Cerebellar nuclear complex (tissue), 1 donor: Measurements from ENCODE around the gene CES5A.
"Not testable (repeated sequence)": the region's sequence is repeated elsewhere in the genome, so short reads cannot be mapped to it uniquely, and the experiment has no call there.

Experiments
- DNase-seq, 2 experiments: peaks; one replicate each; lab custom pipeline; 2025; lab: John Stamatoyannopoulos, UW

Gene CES5A

GRCh38 chr16:55875273-55875672, at the start of gene CES5A:
Gene CES5A, minus strand, starts transcription at chr16:55875373. Its CDS starts 152 bp downstream, at chr16:55875221.
- no peak for DNase-seq

- DNase-seq = no peak
Observed at GRCh38 chr16:55922662-55923061, 47.5 kb upstream of the CES5A start.

GRCh38 chr16:55917373-55918160, 42.4 kb upstream of the CES5A start:
- no peak for DNase-seq

GRCh38 chr16:55915096-55915827, 40.1 kb upstream of the CES5A start:
- DNase-seq = no peak

GRCh38 chr16:55914383-55914782, 39.2 kb upstream of the CES5A start:
- no peak for DNase-seq

- DNase-seq = peak; percentile 7 to 58
Observed at GRCh38 chr16:55913716-55914115, 38.5 kb upstream of the CES5A start.

GRCh38 chr16:55913121-55913520, 37.9 kb upstream of the CES5A start:
- DNase-seq = not testable (repeated sequence)

- DNase-seq = peak; percentile 94 to 95
Observed at GRCh38 chr16:55912022-55912421, 36.8 kb upstream of the CES5A start.

- no peak for DNase-seq
Observed at GRCh38 chr16:55911616-55912015, 36.4 kb upstream of the CES5A start.

GRCh38 chr16:55909876-55910275, 34.7 kb upstream of the CES5A start:
- DNase-seq = no peak

GRCh38 chr16:55908641-55909040, 33.5 kb upstream of the CES5A start:
- no peak for DNase-seq

- DNase-seq = no peak
Observed at GRCh38 chr16:55907661-55908060, 32.5 kb upstream of the CES5A start.

GRCh38 chr16:55906123-55906522, 30.9 kb upstream of the CES5A start:
- no peak for DNase-seq

GRCh38 chr16:55905651-55906050, 30.5 kb upstream of the CES5A start:
- DNase-seq = no peak

GRCh38 chr16:55901566-55902217, 26.5 kb upstream of the CES5A start:
- no peak for DNase-seq

GRCh38 chr16:55900616-55901393, 25.6 kb upstream of the CES5A start:
- DNase-seq = no peak

- DNase-seq = no peak
Observed at GRCh38 chr16:55899857-55900256, 24.7 kb upstream of the CES5A start.

GRCh38 chr16:55898592-55898991, 23.4 kb upstream of the CES5A start:
- no peak for DNase-seq

- no peak for DNase-seq
Observed at GRCh38 chr16:55892821-55893220, 17.6 kb upstream of the CES5A start.

- no peak for DNase-seq
Observed at GRCh38 chr16:55889518-55889917, 14.3 kb upstream of the CES5A start.

GRCh38 chr16:55888546-55888945, 13.4 kb upstream of the CES5A start:
- DNase-seq = no peak

GRCh38 chr16:55876854-55877253, 1.7 kb upstream of the CES5A start:
- DNase-seq = no peak
